C4-2B (cell line): Measurements from ENCODE around the gene TRIO.

Experiments
- ZFX ChIP-seq: fragments of 450-650 bp; IDR thresholded peaks from 2 replicates; pipeline ENCODE4 v1.6.1; 2017
- TF ChIP-seq, protein P1 (sequence below): fragments of 450-650 bp; conservative IDR thresholded peaks from 2 replicates; pipeline ENCODE4 v1.5.1; 2017; ENCODE audit warnings: mild to moderate bottlenecking

DNA sequence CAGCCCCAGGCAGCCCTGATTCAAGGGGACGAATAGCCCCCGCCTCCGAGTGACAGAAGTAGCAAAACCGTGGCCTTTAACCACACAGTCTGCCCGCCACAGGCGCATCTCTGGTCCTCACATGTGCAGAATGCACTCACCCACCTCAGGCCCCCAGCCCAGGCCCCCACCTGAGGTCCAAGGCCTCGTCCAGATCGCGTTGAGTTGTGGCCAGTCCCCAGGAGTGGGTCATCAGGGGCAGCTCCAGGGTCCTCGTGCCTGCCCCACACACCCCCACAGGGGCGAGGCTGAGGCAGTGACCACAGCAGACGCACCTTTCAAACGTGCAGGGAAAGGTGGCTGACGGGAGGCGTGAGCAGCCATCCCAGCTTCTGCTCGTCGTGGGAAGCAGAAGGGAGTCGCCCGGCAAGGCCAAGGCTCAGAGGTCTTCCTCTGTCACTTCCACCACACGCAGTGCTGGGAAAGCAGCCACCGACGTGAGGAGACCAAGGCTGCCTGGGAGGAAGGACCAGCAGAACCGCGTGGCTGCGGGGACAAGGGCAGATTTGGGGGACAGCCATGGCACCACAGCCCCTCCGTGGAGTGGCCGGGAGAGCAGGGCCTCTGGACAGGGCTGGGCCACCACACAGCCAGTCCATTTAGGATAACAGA, 360.7 kb downstream of the TRIO start:
- TF ChIP-seq, protein P1, sequence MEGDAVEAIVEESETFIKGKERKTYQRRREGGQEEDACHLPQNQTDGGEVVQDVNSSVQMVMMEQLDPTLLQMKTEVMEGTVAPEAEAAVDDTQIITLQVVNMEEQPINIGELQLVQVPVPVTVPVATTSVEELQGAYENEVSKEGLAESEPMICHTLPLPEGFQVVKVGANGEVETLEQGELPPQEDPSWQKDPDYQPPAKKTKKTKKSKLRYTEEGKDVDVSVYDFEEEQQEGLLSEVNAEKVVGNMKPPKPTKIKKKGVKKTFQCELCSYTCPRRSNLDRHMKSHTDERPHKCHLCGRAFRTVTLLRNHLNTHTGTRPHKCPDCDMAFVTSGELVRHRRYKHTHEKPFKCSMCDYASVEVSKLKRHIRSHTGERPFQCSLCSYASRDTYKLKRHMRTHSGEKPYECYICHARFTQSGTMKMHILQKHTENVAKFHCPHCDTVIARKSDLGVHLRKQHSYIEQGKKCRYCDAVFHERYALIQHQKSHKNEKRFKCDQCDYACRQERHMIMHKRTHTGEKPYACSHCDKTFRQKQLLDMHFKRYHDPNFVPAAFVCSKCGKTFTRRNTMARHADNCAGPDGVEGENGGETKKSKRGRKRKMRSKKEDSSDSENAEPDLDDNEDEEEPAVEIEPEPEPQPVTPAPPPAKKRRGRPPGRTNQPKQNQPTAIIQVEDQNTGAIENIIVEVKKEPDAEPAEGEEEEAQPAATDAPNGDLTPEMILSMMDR = no peak
- TF ChIP-seq ZFX = no peak
